Lower leg skin (tissue), 3 donors: ENCODE results near the gene ZFP36.

ENCODE experiments used
- CTCF ChIP-seq, 3 donors: fragments of 450-650 bp; IDR thresholded peaks; one replicate each; pipeline ENCODE4 v1.5.1; 2016; ENCODE audit warnings: antibody characterized with exemption in 3 of 3, mild to moderate bottlenecking in 3 of 3, moderate library complexity in 2 of 3
- POLR2A ChIP-seq, 2 donors: fragments of 450-650 bp; IDR thresholded peaks; one replicate each; pipeline ENCODE4 v1.6.1; 2016 to 2017; ENCODE audit warnings: antibody characterized with exemption in 2 of 2, mild to moderate bottlenecking in 1 of 2, moderate library complexity in 1 of 2

DNA sequence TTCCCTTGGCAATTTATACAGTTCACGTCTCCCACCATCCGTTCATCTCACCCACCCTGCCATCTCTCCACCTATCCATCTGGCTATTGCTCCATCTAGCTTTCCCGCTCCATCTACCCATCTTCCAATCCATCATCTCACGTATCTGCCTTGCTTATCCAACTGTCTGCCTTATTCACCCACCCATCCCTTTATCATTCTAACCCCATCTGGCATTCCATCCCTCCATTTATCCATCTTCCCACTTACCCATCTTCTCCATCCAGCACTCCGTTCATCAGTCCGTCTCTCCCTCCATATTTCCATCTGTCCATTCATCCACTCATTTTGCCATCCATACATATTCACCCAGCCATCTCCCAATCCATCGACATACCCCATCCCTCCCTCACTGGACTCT, 19.1 kb downstream of the ZFP36 start:
- TF ChIP-seq POLR2A (IDR thresholded peaks at IDR 0.05) (no peak), CTCF (IDR thresholded peaks at IDR 0.05) (no peak)
